Measurements from ENCODE around the gene TXNDC16. TPM values are rescaled to one million over a fixed set of nuclear protein-coding genes. Genes with fewer than 3 reads are reported as not detected.

Gene TXNDC16
- polyA plus RNA-seq, 3 donors, result 2.6 to 4.1 (median 3.8) TPM

DNA sequence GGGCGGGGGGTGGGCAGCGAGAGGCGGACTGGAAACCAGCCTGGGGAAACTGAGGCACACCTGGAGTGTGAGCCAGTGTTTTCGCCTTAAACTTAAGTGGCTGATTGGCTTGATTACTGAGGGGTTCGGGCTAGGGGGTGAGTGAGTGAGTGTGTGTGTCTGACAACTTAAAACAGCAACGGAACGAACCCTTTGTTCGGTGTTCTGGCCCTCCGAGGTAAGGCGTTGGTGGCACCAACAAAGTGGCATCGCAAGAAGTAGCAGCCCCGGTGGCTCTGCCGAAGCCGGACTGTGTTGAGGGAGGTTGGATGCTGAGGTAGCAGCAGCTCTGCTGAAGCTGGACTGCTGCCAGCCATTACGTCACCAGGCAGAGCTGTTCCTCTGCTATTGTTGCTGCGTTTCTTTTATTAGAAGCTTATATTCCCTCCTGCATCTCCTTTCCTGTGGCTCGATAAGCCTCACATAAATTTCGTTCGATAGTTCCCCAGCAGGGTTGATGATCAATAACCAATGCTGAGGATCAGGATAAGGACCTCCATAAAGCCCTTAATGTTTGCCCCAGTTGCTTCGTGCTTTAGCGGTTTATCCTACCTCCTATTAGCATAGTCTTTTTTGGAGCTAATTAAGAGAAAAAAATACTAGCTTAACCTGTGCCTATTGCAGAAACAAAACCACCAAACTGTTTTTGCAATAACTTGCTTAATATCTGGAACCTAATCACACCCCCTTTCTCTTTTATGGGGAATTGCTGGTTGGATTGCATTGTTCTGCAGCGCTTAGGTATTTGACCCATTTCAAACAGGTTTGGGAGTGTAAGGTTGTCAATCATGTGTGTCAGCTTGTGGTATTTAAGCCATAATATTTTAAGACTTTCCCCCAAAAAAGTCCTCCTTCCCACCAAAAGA, 1.6 kb upstream of the TXNDC16 start:
- Histone ChIP-seq H4K20me1 (ENCODE audit: insufficient read depth, low read length) (no peaks in the 10 kb centered on the region), H2AFZ (ENCODE audit: insufficient read depth, low read depth, low read length, poor library complexity, severe bottlenecking) (peak overlapping the region; percentile 97), H3K27ac (ENCODE audit: low read depth in 1 of 2, low read length in 2 of 2) (no peak overlapping the region), H3K79me2 (ENCODE audit: insufficient read depth, low read length) (no peaks in the 10 kb centered on the region), H3K9me3 (replicated peaks in 1 of 2; ENCODE audit: control insufficient read depth in 1 of 2, insufficient read depth in 1 of 2, low read length in 2 of 2) (peaks cover 0 to 1% of the 10 kb centered on the region in 2 donors), H3K27me3 (ENCODE audit: control insufficient read depth in 2 of 2, insufficient read depth in 2 of 2, low read length in 2 of 2) (peaks cover 2 to 3% of the 10 kb centered on the region in 2 donors), H3K36me3 (replicated peaks in 1 of 2; ENCODE audit: control insufficient read depth in 1 of 2, insufficient read depth in 2 of 2, low read length in 2 of 2) (no peaks in the 10 kb centered on the region), H3K4me2 (replicated peaks; ENCODE audit: extremely low read depth, low read length, poor library complexity, severe bottlenecking) (peak overlapping the region; percentile 98), H3K9ac (ENCODE audit: insufficient read depth, low read length, poor library complexity, severe bottlenecking) (peak overlapping the region; percentile 53), H3K4me1 (ENCODE audit: control insufficient read depth in 1 of 2, insufficient read depth in 2 of 2, low read length in 2 of 2) (peaks cover 20 to 30% of the 10 kb centered on the region in 2 donors), H3K4me3 (replicated peaks in 1 of 3; ENCODE audit: low read depth in 2 of 3, low read length in 3 of 3) (peak overlapping the region; percentile 58 to 83 (median 78))
- peak; percentile 76 to 83 (median 83) for DNase-seq
- H3K27me3 Mint-ChIP-seq (ENCODE audit: low read depth in 3 of 3), result peaks cover 0 to 6% (median 5%) of the 10 kb centered on the region in 3 donors
- TF ChIP-seq, protein P1, sequence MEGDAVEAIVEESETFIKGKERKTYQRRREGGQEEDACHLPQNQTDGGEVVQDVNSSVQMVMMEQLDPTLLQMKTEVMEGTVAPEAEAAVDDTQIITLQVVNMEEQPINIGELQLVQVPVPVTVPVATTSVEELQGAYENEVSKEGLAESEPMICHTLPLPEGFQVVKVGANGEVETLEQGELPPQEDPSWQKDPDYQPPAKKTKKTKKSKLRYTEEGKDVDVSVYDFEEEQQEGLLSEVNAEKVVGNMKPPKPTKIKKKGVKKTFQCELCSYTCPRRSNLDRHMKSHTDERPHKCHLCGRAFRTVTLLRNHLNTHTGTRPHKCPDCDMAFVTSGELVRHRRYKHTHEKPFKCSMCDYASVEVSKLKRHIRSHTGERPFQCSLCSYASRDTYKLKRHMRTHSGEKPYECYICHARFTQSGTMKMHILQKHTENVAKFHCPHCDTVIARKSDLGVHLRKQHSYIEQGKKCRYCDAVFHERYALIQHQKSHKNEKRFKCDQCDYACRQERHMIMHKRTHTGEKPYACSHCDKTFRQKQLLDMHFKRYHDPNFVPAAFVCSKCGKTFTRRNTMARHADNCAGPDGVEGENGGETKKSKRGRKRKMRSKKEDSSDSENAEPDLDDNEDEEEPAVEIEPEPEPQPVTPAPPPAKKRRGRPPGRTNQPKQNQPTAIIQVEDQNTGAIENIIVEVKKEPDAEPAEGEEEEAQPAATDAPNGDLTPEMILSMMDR (IDR thresholded peaks at IDR 0.05), result no peak
- peak overlapping the region; percentile 26 to 93 (median 79) for H3K27ac Mint-ChIP-seq
- peak overlapping the region; percentile 94 for H3K4me3 Mint-ChIP-seq
- H3K36me3 Mint-ChIP-seq, result no peaks in the 10 kb centered on the region
- intact Hi-C loops (cut with micrococcal nuclease), result loop anchor here (5.0 to 10.0 kb wide), 5 partner anchors 151 to 1888 kb away; partner anchors contain the start of genes CNIH1 (in 1 of the 2), GNPNAT1 (in 1 of the 2), PSMC6 (in 1 of the 2) and PTGER2 (in 1 of the 2)
- 0% methylated on average over 13 of the region's 22 CpGs for WGBS (ENCODE audit: insufficient coverage)
- H3K4me1 Mint-ChIP-seq, result peaks cover 26% of the 10 kb centered on the region
- H3K9me3 Mint-ChIP-seq, result peaks cover under 1 to 10% (median 4%) of the 10 kb centered on the region in 7 donors

DNA sequence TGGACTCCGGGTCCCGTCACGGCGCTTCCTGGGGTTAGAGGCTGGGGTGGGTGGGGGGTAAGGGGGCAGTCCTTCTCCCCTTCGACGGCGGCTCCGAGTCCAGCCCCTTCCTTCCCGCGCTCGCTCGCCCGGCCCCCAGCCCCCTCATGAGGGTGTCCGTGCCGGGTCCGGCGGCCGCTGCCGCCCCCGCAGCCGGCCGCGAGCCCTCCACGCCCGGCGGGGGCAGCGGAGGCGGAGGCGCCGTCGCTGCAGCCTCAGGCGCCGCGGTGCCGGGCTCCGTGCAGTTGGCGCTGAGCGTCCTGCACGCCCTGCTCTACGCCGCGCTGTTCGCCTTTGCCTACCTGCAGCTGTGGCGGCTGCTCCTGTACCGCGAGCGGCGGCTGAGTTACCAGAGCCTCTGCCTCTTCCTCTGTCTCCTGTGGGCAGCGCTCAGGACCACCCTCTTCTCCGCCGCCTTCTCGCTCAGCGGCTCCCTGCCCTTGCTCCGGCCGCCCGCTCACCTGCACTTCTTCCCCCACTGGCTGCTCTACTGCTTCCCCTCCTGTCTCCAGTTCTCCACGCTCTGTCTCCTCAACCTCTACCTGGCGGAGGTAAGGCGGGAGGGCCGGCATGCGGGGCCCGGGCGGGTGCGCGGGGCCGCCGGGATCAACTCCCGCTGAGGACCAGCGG, 831 bp upstream of the TXNDC16 start:
- peak overlapping the region in 1 of 2 donors; percentile 45 for H3K27ac ChIP-seq (ENCODE audit: low read depth in 1 of 2, low read length in 2 of 2)
- H3K79me2 ChIP-seq (ENCODE audit: insufficient read depth, low read length), result no peaks in the 10 kb centered on the region
- H2AFZ ChIP-seq (ENCODE audit: insufficient read depth, low read depth, low read length, poor library complexity, severe bottlenecking), result peak overlapping the region; percentile 97
- H3K4me3 Mint-ChIP-seq, result peak overlapping the region; percentile 94
- no peaks in the 10 kb centered on the region for H3K36me3 ChIP-seq (replicated peaks in 1 of 2; ENCODE audit: control insufficient read depth in 1 of 2, insufficient read depth in 2 of 2, low read length in 2 of 2)
- peaks cover 20 to 30% of the 10 kb centered on the region in 2 donors for H3K4me1 ChIP-seq (ENCODE audit: control insufficient read depth in 1 of 2, insufficient read depth in 2 of 2, low read length in 2 of 2)
- H3K4me2 ChIP-seq (replicated peaks; ENCODE audit: extremely low read depth, low read length, poor library complexity, severe bottlenecking), result peak overlapping the region; percentile 98
- peak overlapping the region; percentile 60 to 93 (median 79) for H3K27ac Mint-ChIP-seq
- H3K27me3 ChIP-seq (ENCODE audit: control insufficient read depth in 2 of 2, insufficient read depth in 2 of 2, low read length in 2 of 2), result peaks cover 2 to 3% of the 10 kb centered on the region in 2 donors
- TF ChIP-seq, protein P1 (IDR thresholded peaks at IDR 0.05), result no peak
- intact Hi-C loops (cut with micrococcal nuclease), result loop anchor here (5.0 to 10.0 kb wide), 5 partner anchors 152 to 1889 kb away; partner anchors contain the start of genes CNIH1 (in 1 of the 2), GNPNAT1 (in 1 of the 2), PSMC6 (in 1 of the 2) and PTGER2 (in 1 of the 2)
- H3K4me3 ChIP-seq (replicated peaks in 1 of 3; ENCODE audit: low read depth in 2 of 3, low read length in 3 of 3), result peak overlapping the region; percentile 58 to 83 (median 78)
- H3K4me1 Mint-ChIP-seq, result peaks cover 26% of the 10 kb centered on the region
- H3K9me3 ChIP-seq (replicated peaks in 1 of 2; ENCODE audit: control insufficient read depth in 1 of 2, insufficient read depth in 1 of 2, low read length in 2 of 2), result no peaks in the 10 kb centered on the region
- H4K20me1 ChIP-seq (ENCODE audit: insufficient read depth, low read length), result no peaks in the 10 kb centered on the region
- WGBS (ENCODE audit: insufficient coverage), result under 1% methylated on average over 54 of the region's 69 CpGs
- peaks cover 0 to 6% (median 5%) of the 10 kb centered on the region in 3 donors for H3K27me3 Mint-ChIP-seq (ENCODE audit: low read depth in 3 of 3)
- H3K36me3 Mint-ChIP-seq, result peaks cover 0 to under 1% of the 10 kb centered on the region in 2 donors
- DNase-seq, result peak in 2 of 3 donors; percentile 13 to 16
- peak overlapping the region; percentile 53 for H3K9ac ChIP-seq (ENCODE audit: insufficient read depth, low read length, poor library complexity, severe bottlenecking)
- H3K9me3 Mint-ChIP-seq, result peaks cover 0 to 2% (median 0%) of the 10 kb centered on the region in 7 donors
